Dermis microvascular lymphatic vessel endothelial cell (primary cell): ENCODE results near the gene AKT1. TPM values are rescaled to one million over a fixed set of nuclear protein-coding genes. Genes with fewer than 3 reads are reported as not detected.
A peak's percentile ranks its signal among the peaks of the same experiment; 100 is the strongest.

ENCODE experiments used
- DNase-seq, 2 donors: peaks; one replicate each; pipeline versions ENCODE4 v3.0.0 to v3.0.0-alpha.2; 2010; ENCODE audit warnings: low read depth in 2 of 2
- total RNA-seq: library from RNA; depleted of rRNA; stranded (reverse); fragments of >200 nt; gene quantifications from 2 replicates; pipeline ENCODE4 v1.2.1, GENCODE V29; 2014

AKT1 gene
- total RNA-seq, 1 donor from 2014 or later, result 127 TPM

DNA sequence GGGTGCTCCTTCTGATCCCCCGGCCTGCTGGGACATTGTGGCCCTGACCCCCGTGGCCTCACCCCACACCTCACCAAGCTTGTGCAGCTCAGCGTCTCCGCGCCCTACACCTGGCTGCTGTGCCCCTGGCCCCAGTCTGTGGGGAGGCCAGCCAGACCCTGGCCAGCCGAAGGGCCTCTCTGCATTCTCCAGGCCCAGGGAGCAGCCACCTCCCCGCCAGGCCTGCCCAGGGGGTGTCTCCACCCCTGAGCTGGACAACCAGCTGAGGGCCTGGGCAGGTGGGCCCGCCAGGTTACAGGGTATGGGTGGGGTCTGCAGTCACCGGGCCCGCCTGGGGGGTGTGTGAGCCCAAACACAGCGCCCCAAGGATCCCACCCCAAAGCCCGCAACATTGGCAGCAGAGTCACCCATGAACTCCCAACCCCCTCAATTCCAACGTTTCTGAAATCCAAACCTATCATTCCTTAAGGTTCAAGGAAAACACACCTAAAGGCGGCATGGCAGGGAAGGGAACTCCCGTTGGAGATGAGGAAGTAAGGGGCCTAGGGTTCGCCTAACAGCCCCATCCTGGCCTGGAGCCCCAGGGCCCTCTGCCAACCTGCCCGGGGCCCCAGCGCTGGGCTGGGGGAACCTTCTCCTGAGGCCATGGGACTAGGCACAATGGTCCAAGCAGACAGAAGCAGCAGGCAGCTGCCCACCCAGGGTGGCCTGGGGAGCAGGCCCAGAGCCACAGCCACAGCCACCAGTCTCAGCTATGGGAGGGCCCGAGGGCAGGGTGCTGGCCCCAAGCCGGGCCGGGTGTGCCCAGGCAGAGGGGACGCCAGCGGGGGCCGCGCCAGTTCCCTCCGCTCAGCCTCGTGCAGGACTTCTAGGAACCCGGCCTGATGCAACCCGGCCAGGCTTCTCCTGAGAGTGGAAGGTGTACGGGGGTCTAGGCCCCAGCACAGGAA is 8.5 kb downstream of the AKT1 start:
- DNase-seq, result no peak

DNA sequence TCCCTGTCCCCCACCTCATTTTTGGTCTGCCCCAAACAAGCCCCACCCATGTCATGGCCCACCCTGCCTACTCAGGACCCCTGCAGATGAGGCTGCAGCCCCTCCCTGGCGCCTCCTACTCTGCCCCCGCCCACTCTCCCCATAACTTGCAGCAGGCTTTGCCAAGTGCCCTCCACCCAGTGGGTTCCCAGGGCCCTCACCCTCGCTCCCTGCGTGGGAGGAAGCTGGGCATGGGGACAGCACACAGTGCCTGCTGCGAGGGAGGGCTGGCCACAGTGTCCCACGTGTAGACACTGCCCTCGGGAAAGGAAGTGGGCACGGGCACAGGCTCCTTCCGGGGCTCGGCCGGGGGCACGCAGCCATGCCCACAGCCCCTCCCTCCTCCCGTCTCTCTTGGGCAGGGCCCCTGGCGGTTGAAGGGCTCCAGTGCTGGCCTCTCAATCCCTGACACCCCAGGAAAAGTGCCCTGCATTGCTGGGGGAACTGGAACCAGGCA is 9.4 kb downstream of the AKT1 start:
- no peak for DNase-seq

DNA sequence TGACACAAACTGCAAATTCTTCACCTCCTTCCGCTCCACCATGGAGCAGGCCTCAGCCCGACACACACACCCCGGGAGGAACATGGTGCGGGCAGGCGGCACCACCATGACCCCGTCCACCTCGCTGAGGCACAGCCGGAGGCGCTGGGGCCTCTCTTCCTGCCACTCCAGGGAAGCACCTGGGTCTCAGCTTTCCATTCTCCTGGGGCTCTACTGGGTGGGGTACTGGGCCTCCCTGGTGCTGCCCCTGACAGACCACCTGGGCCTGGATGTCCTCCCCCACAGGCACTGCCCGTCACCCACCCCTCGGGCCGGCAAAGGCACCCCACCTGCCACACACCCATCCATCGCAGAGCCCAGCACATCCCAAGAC is 9.9 kb downstream of the AKT1 start:
- no peak for DNase-seq

DNA sequence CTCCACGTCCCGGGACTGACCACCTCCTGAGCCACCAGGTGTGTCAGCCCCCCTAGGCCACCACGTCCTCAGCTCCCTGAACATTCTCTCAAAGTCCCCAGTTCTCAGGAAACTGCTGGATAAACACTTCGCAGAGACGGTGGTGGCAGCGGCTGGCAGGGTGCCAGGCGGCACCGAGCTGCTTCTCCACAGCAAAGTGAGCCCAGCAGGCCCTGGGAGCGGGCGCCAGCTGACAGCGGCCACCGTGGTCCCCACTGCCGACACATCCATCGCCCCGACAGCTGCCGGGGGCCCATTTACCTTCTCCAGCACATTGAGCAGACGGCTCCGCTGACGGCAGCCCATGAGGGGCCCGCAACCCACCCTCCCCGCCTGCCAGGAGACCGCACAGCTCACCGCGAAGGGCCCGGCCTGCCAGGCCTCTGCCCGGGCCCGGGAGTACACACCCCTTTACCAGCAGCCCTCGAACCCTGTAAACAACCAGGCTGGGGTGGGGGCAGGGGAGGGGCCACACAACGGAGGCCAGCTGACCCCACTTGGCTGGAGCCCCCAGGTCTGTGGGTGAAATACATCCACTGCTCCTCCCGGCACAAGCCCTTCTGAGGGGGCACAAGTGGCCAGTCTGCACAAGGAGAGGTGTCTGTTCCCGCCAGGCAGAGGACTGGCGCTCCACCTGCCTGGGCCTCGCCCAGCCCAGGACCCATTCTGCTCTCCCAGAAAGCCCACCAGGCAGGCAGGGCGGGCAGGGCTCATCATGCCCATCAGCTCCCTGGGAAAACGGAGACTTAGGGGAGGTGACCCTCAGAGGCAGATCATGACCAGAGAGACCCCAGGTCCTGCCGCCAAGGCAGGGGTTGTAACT is 10.5 kb downstream of the AKT1 start:
- DNase-seq, result peak in 1 of 2 donors; percentile 58

DNA sequence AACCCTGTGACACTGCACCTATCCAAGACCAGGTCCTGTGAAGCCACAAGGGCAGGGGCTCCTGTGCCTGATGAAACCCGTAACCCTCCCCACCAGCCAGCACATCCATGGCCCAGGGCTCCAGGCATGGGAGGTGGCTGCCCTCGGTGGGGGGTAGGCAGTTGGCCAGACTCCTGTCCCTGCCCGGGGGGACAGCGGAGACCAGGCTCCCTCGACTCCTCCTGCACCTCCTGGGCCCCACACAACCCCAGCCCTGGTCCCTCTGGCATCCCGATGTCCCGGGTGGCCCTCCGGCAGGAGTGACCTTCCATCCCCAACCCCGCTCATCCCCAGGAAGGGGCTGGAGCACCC is 11.4 kb downstream of the AKT1 start:
- DNase-seq, result no peak

DNA sequence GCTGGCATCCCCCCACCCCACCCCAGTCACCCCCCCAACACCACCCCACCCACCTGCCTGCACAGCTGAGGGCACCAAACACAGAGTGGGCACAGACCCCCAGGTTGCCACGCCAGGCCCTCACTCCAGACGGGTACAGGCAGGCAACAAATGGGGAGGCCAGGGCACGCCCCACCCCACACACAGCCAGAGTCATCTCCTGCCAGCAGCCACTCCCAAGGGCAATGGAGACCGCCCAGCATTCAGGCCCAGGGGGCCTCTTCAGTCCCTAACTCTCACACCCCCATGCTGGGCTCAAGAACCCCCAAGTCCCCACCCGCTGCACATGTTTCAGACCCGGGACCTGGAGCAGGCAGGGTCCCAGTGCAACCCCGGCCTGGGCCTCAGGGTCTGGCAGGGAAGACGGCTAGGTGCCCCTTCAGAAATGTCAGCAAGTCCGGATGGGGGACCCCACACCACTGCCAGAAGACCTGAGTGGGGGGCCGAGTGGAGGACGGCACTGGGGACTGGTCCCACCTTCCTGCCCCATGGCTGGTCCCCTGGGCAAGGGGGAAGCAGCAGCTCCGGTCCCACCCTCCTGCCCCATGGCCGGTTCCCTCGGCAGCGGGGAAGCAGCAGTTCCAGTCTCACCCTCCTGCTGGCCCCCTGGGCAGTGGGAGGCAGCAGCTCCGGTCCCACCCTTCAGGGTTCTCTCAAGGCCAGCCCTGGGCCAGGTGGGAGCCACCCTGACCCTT is 11.9 kb downstream of the AKT1 start:
- DNase-seq, result no peak

DNA sequence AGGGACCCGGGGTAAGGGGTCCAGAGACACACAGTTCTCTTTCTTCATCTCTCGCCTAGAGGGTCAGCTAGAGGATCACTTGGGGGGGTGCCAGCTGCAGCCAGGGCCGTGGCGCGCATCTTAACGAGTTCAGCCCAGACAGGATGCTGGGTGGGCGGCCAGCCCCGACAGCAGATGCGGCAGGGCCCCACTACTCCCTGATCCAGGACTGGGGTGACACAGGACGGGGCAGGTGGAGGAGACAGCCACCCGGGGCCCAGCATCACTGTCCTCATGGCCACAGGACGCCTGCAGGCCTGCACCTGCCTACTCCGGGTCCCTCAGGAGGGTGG is 12.8 kb downstream of the AKT1 start:
- DNase-seq, result no peak

DNA sequence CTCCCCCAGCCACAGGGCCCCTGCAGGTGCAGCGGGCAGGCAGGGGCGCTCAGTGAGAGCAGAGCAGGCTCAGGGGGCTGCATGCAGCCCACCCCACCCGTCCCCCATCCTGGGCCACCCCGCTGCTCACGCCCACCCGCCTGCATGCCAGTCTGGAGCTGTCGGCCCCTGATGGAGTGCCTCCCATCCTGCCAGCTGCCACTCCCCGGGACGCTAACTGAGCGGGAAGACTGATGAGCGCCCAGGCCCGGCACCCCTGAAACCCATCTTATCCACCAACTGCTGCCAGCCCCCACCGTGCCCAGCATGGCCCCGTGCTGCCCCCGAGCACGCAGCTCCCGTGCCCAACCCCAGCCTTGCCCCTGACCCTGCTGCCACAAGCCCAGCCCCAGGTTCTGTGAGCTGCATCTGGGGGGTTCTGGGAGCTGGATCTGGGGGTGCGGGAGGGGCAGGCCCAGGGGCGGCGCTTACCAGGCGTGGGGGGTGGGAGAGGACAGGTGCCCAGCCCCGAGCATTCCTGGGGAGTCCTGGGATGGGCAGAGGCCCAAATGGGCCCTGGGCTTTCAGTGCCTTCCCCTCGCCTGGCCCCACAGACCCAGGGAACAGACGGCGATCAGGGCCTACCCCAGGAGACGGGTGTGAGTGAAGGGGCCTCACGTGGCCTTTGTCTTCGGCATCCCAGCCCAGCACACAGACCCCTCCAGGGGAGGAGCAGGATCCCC is 13.3 kb downstream of the AKT1 start:
- no peak for DNase-seq

DNA sequence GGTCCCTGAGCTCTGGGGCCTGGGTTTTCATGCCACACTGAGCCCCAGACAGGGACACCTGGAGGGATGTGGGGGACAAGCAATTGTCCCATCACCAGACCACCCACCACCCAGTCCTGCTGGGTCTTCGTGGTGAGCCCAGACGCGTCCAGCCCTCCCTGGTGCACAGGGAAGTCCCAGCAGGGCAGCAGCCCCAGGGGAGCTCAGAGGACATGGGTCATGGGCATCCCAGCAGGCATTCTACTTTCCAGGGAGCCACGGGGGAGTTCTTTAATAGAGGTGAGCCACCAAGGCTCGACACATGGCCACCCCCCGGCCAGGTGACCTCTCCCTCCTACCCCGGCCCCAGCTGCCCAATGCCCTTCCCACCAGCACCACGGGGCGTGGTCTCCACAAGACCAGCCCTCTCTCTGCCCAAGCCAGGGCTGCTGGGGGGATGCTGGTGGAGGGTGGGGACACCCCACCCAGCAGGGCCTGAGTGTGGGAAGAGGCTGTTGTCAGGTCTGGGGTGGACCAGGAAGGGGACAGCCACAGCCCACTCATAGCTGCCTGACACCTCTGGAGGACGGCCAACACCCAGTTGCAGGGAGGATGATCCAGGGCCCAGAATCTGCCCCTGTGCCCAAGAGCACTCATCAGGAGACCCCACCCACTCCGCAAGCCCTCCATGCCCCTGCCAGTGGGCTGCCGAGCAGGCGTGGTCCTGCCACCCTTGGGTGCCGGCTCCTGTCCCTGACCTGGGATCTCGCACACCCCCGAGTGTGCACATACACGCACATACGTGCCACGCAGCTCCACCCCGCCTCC is 14.1 kb downstream of the AKT1 start:
- DNase-seq, result no peak

DNA sequence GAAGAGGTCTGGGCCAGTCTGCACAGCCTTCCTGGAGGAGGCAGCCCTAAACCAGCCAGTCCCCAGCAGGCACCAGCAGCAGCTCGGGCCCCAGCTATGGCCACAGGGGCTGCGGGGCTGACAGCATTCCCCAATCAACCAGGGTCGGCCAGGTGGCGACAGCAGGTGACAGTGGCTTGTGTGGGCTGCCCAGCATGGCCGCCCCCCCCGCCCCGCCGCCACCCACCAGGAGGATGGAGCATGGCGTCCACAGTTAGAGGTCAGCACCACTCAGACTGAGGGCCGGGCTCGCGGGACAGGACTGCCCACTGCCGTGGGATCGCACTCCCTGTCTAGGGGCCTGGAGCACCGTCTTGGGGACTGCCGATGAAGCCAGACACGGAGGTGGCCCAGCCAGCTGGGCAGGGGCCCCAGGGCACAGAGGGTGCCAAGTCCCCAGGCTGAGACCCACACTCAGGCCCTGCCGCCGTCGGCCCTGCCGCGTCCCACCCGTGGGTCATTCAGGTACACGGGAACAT is 15.0 kb downstream of the AKT1 start:
- no peak for DNase-seq

DNA sequence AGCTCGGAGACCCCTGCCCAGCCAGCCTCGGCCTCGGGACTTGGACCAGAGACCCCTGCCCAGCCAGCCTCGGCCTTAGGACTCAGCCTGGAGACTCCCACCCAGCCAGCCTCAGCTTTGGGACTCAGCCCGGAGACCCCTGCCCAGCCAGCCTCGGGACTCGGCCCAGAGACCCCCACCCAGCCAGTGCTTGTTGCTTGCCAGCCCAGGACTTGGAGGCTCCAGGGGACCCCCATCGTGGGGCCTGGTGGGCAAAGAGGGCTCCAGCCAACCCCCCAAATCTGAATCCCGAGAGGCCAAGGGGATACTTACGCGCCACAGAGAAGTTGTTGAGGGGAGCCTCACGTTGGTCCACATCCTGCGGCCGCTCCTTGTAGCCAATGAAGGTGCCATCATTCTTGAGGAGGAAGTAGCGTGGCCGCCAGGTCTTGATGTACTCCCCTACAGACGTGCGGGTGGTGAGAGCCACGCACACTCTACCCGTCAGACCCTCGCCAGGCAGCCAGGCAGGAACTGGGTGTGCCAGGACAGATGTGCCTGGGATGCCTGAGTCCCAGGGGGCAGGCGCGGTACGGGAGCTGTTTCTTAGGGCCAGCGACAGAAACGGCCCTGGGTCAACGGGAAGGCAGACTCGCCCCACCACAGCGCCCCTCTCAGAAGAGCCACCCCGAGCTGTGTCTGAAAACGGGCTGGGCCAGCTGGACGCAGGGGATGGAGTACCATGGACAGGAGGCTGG is 15.6 kb downstream of the AKT1 start:
- no peak for DNase-seq

DNA sequence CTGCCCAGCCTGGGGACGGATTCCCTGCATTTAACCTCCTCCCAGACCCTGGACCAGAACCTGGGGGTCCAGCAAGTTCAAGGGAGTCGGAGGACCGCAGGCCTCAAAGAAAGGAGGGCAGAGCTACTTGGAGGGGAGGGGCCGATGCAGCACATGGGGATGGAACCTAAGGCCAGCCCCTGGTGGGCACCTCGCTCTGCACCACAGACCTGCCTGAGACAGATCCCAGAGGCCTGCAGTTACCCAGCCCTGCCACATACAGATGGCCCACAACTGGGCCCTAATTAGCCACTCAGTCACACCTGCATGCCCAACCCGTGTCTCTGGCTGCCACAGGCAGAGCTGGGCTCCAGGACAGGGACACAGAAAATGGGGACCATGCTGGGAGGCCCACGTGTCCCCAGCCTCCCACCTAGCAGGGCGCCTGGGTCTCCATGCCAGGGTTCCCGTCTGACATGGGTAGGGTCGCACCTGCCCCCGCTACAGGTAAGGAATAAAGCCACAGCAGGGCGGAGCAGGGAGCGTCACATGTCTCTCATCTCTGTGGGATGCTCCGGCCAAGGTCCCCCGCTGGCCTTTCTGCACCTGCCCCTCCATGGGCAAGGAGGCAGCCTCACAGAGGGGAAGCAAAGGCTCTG is 16.7 kb downstream of the AKT1 start:
- no peak for DNase-seq

DNA sequence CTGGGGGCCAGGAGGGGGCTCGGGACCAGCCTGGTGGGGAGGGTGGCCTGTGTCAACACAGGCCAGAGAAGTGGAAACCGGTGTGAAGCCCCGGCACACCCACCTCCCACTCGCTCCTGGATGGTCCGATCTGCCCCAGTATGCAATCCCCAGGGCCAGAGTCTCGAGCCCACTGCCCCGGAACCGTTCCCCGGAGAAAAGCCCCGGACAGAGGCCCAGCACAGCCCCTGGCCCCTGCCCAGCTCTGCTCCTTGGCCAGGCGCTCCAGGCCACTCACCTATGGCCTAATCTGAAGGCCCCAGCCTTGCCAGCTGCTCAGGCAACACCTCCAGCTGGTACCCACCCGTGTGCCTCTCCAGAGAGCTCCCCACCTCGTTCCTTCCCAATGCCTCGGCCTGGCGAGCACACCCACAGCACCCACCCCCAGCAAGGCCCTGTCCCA is 17.7 kb downstream of the AKT1 start:
- DNase-seq, result no peak

DNA sequence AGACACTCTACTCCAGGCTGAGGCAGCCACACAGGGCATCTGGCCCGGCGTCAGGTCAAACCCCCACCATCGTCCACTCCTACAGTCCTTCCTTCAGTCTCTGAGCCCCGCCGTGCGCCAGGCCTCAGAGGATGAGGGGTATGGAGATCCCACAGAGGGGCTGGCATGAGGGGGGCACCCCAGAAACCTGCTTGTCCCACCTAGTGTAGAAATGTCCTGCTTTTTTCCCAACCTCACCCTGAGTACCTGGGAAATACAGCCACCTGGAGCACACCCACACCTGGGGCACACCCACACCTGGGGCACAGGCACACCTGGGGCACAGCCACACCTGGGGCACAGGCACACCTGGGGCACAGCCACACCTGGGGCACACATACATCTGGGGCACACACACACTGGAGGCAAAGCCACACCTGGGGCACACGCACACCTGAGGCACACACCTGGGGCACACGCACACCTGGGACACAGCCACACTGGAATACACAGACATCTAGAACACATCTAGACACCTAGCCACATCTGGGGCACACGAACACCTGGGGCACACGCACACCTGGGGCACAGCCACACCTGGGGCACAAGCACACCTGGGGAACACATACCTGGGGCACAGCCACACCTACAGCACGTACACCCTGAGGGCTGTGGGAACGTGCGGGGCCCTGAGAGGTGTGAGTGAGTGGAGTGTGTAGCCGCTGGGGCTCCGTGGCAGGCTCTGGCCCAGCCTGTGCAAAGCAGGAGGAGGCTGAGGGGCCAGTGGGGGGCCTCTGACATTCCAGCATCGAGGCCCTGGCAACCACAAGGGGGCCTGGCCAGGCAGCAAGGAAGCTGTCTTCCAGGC is 18.4 kb downstream of the AKT1 start:
- DNase-seq, result no peak

DNA sequence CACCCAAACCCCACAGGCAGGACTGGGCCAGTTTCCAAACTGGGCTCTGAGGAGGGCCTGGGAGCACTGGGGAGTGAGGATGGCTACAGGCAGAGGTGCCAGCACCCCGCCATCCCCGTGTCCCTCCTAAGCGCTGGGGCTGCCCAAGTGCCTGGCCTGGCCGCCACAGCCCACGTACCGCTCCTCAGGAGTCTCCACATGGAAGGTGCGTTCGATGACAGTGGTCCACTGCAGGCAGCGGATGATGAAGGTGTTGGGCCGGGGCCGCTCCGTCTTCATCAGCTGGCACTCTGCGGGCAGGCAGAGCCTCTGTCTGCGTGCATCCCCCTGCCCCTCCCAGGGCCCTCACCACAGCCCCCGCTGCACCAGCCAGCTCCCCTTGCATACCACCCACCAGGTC is 19.1 kb downstream of the AKT1 start:
- DNase-seq, result no peak

DNA sequence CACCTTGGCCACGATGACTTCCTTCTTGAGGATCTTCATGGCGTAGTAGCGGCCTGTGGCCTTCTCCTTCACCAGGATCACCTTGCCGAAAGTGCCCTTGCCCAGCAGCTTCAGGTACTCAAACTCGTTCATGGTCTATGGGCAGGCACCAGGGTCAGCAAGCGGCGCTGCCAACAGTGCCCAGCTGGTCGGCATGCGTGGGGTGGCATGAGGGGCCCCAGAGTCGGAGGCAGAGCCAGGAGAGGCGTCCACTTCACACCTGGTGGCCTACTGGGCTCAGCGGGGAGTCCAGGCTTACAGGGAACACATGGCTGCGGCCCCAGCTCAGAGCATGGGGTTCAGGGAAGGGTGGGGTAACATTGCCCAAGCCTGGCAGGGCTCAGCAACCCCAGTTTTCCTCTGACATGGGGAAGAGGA is 20.5 kb downstream of the AKT1 start:
- no peak for DNase-seq

DNA sequence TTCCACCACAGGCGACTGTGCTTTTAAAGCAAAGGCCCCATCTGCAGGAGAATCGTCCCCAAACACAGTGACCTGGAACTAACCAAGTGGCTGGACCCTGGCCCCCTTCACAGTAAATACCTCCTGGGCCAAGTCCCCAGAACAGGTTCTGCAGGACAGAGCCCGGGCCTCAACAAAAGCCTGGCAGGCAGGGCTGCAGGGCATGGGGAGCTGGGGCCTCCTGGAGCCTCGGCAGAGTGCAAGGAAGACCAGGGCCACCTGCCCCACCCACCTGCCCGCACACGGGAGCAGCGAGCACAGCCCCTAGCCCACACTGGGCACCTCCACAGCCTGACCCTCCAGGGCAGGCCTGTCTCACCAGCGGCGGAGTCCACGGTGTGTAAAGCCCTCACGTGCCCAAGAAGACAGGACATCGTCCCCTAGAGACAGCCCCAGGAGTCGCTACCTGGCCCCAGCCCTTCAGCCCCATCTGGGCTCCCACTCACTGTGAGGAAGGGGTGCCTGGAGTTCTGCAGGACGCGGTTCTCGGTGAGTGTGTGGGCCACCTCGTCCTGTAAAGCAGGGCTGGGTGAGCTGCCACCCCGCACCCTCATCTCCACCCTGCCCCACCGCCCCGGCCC is 21.0 kb downstream of the AKT1 start:
- DNase-seq, result no peak
